HG03558 (cell line): ENCODE measurements around the gene ANKS1B.

Experiments
- ATAC-seq: cut with Tn5 transposase; IDR thresholded peaks from one replicate; pipeline ENCODE4 v1.9.1; 2021; ENCODE audit warnings: moderate number of reproducible peaks; ENCODE audit not compliant: unreplicated experiment; ENCODE audit errors: extremely low read depth

Gene ANKS1B

GRCh38 chr12:99966429-99966828, 18.3 kb downstream of the ANKS1B start:
- no peak for ATAC-seq

- no peak for ATAC-seq
Observed at GRCh38 chr12:99960311-99960710, 24.4 kb downstream of the ANKS1B start.

GRCh38 chr12:99959549-99960170, 25.1 kb downstream of the ANKS1B start:
- ATAC-seq, result no peak

GRCh38 chr12:99957866-99958466, 26.8 kb downstream of the ANKS1B start:
- no peak for ATAC-seq

GRCh38 chr12:99954724-99955123, 30.0 kb downstream of the ANKS1B start:
- ATAC-seq, result no peak

- no peak for ATAC-seq
Observed at GRCh38 chr12:99948370-99948769, 36.4 kb downstream of the ANKS1B start.

GRCh38 chr12:99946131-99946530, 38.6 kb downstream of the ANKS1B start:
- no peak for ATAC-seq

GRCh38 chr12:99935608-99936007, 49.1 kb downstream of the ANKS1B start:
- ATAC-seq, result no peak

GRCh38 chr12:99926511-99927169, 58.1 kb downstream of the ANKS1B start:
- no peak for ATAC-seq

GRCh38 chr12:99920353-99920960, 64.3 kb downstream of the ANKS1B start:
- no peak for ATAC-seq

GRCh38 chr12:99917711-99918402, 66.9 kb downstream of the ANKS1B start:
- ATAC-seq, result no peak

- ATAC-seq, result no peak
Observed at GRCh38 chr12:99916555-99916954, 68.2 kb downstream of the ANKS1B start.

GRCh38 chr12:99915251-99916082, 69.3 kb downstream of the ANKS1B start:
- ATAC-seq, result no peak

GRCh38 chr12:99914206-99914605, 70.5 kb downstream of the ANKS1B start:
- ATAC-seq, result no peak

GRCh38 chr12:99911967-99912366, 72.8 kb downstream of the ANKS1B start:
- peak; percentile 70 for ATAC-seq

GRCh38 chr12:99911081-99911480, 73.7 kb downstream of the ANKS1B start:
- no peak for ATAC-seq

- no peak for ATAC-seq
Observed at GRCh38 chr12:99910342-99910741, 74.4 kb downstream of the ANKS1B start.

- no peak for ATAC-seq
Observed at GRCh38 chr12:99906786-99907579, 77.8 kb downstream of the ANKS1B start.

- no peak for ATAC-seq
Observed at GRCh38 chr12:99901181-99901580, 83.6 kb downstream of the ANKS1B start.
